Central memory CD4-positive, alpha-beta T cell (primary cell): ENCODE results near the gene PLPPR3.
A peak's percentile ranks its signal among the peaks of the same experiment; 100 is the strongest.
"Not testable (repeated sequence)": the region's sequence is repeated elsewhere in the genome, so short reads cannot be mapped to it uniquely, and the experiment has no call there.

Experiments
- DNase-seq: peaks from one replicate; pipeline ENCODE4 v3.0.0; 2022
- total RNA-seq, 3 experiments: gene quantifications; one replicate each; lab custom pipeline; 2026; lab: John Stamatoyannopoulos, UW

Gene PLPPR3
- total RNA-seq: 0 to 0.04 (median 0) reads per million in 3 experiments

- no peak for DNase-seq
Measured at GRCh38 chr19:821825-822503, at the start of gene PLPPR3. TSS of gene PLPPR3 (minus strand) at chr19:821955. CDS start at chr19:821559, 396 bp downstream.

GRCh38 chr19:870963-871401 is 49.2 kb upstream of the PLPPR3 start:
- DNase-seq: no peak

DNA sequence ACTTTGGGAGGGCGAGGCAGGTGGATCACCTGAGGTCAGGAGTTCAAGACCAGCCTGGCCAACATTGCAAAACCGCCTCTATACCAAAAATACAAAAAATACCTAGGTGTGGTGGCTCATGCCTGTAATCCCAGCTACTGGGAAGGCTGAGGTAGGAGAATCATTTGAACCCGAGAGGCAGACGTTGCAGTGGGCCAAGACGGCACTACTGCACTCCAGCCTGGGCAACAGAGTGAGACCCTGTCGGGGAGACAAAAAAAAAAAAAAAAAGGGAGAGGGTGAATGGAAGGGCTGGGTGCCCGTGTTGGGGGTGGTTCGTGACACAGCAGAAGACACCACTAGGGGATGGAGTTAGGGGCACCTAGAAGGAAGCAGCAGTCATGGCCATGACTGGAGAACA is 48.6 kb upstream of the PLPPR3 start:
- DNase-seq: no peak

GRCh38 chr19:869245-870177 is 47.8 kb upstream of the PLPPR3 start:
- DNase-seq: no peak

GRCh38 chr19:868458-869244 is 46.9 kb upstream of the PLPPR3 start:
- no peak for DNase-seq

DNA sequence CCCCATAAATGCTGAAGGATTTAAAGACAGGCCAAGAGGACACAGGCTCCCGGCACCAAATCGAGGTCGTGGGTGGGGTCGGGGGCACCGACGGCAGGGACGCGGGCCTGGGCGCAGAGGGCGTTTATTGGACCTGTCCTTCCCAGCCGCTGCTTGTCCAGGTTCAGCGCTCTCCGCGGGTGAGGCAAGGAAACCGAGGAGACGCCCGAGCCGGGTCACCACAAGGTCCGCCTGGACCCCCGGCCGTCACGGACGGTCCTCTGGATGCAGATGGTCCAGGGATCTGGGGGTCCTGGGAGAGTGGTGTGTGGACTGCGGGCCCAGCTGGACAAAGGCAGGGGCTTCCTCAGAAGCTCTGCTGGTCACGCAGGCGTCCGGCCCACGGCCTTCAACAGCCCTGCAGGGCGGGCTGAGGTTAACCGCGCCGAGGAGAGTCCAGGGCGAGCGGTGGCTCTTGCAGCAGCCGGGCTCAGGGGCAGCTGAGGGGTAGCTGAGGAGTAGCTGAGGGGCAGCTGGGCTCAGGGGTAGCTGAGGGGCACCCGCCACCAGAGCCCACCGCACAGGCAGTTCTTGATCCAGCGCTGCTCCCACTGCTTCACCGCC is 46.2 kb upstream of the PLPPR3 start:
- DNase-seq: no peak

DNA sequence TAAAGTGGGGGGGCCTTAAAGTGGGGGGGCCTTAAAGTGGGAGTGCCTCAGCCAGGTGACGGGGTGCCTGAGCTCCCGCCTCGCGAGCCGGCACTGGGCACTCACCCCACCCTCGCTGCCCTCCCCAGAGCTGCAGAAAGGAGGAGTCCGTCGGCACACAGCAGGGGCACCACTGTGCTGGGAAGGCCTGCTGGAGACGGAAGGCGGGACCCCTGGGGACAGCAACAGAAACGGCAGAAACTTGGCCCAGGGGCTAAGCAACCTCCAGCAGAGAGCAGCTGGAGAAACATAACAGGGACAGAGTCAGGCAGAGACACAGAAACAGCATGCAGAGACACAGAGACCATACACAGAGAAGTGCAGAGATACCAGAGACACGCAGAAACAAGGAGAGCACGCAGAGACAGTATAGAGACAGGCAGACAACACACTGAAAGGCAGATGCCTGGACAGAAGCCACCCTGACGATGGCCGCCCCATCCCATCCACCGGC is 45.6 kb upstream of the PLPPR3 start:
- no peak for DNase-seq

- no peak for DNase-seq
Measured at GRCh38 chr19:866769-867300, 45.1 kb upstream of the PLPPR3 start.

DNA sequence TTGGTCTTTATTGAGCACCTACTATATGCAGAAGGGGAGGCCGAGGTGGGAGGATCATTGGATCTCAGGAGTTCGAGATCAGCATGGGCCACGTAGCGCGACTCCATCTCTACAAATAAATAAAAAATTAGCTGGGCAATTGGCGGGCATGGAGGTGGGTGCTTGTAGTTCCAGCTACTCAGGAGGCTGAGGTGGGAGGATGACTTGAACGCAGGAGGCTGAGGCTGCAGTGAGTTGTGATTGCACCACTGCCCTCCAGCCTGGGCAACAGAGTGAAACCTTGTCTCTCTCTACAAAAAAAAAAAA is 41.5 kb upstream of the PLPPR3 start:
- DNase-seq: no peak

DNA sequence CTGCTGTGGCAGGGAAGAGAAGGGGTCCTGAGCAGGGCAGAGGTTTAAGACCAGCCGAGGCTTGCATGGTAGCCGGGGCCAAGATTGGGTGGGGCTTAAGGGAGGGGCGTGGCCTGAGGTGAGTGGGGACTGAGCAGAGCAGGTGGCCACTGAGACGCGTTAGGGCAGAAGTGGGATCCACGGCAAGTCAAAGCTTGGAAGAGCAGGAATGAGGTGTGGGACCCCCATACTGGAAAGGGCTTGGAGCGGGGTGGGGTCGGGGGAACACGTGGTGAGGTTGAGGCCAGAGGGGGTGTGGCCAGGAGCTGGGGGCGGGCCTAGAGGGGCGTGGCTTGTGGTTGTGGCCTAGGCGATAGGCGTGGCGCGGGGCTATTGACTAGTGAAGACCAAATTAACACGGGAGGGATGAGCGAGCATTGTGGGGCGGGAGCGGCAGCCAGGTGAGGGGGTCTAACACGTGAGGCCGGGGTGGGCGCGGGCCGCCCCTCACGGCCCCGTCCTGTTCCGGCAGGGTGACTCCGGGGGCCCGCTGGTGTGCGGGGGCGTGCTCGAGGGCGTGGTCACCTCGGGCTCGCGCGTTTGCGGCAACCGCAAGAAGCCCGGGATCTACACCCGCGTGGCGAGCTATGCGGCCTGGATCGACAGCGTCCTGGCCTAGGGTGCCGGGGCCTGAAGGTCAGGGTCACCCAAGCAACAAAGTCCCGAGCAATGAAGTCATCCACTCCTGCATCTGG is 41.0 kb upstream of the PLPPR3 start:
- peak; percentile 75 for DNase-seq

DNA sequence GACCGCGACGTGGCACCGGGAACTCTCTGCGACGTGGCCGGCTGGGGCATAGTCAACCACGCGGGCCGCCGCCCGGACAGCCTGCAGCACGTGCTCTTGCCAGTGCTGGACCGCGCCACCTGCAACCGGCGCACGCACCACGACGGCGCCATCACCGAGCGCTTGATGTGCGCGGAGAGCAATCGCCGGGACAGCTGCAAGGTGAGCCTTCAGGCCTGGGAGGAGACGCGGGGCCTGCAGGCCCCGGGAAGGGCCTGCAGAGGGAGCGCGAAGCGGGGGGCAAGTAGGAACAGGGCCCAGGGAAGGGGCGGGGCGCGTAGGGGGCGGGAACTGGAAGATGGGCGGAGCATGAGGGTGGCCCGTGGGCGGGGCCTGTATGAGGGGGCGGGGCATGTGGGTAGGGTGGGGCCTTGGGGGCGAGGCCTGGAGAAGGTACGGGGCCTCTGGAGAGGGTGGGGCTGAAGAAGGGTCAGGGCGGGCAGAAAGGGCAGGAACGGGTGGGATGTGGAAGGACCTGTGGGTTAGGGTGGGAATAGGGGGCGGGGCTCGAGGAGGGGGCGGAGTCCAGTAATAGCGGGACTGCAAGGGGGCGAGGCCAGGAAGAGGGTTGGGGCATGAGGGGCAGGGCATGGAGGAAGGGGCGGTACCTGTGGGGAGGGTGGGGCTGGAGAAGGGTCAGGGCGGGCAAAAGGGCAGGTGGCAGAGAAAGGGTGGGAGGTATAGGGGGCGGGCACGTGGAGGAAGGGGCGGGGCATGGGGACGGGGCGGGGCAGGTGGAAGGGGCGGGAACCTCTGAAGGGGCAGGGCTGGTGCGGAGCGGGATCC is 40.2 kb upstream of the PLPPR3 start:
- peak; percentile 37 for DNase-seq

GRCh38 chr19:861141-861755 is 39.5 kb upstream of the PLPPR3 start:
- DNase-seq: no peak

DNA sequence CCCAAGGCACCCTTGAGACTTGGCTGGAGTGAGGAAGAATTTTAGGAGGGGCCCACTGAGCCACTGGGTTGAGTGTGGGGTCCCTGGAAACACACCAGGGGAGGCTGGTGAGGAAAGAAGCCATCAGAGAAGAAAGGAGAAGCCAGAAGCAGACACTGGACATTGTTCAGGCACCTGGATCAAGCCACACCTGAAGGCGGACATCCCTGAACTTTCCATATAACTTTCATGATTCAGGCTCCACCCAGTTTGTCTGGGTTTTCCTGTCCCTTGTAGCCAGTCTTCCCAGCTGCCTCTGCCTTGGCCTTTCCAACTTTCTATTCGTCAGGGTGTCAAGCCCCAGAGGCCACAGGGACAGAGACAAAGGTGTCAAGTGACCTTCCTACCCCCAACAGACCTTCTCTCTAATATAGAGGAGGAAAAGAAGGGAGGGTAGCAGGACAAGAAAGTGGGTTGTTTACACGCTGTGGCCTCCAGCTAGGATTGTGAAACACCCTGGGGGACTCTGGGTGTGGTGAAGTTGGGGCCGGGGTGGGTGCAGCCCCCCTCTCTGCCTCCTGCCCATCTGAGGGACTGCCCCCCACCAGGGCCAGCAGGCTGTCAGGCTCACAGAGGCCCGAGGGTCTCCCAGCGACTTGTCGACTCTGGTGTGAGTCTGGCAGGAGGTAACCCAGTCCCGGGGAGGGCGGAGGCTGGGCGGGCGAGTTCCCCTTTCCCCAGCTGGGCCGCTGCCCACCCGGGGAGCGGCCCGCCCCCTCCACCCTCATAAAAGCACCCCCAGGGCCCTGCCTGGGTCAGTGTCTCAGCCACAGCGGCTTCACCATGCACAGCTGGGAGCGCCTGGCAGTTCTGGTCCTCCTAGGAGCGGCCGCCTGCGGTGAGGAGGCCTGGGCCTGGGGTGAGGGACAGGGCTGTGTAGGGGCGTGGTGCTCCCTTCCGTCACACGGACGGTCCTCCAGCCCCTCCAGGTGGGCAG is 37.4 kb upstream of the PLPPR3 start, which contains the start of gene CFD:
TSS of gene CFD (plus strand) at position 797 of the 976 bp plus-strand sequence. CDS start at position 823, 26 bp downstream.
- no peak for DNase-seq

GRCh38 chr19:858284-858683 is 36.5 kb upstream of the PLPPR3 start:
- DNase-seq: no peak

DNA sequence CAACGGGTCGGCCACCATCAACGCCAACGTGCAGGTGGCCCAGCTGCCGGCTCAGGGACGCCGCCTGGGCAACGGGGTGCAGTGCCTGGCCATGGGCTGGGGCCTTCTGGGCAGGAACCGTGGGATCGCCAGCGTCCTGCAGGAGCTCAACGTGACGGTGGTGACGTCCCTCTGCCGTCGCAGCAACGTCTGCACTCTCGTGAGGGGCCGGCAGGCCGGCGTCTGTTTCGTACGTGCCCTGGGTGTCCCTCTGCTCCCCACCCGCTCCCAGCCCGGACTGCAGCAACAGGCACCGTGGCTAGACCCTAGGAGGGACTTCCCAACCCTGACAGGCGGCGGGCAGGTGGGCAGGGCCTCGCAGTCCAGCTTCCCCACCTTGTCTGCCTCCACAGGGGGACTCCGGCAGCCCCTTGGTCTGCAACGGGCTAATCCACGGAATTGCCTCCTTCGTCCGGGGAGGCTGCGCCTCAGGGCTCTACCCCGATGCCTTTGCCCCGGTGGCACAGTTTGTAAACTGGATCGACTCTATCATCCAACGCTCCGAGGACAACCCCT is 33.9 kb upstream of the PLPPR3 start:
- no peak for DNase-seq

DNA sequence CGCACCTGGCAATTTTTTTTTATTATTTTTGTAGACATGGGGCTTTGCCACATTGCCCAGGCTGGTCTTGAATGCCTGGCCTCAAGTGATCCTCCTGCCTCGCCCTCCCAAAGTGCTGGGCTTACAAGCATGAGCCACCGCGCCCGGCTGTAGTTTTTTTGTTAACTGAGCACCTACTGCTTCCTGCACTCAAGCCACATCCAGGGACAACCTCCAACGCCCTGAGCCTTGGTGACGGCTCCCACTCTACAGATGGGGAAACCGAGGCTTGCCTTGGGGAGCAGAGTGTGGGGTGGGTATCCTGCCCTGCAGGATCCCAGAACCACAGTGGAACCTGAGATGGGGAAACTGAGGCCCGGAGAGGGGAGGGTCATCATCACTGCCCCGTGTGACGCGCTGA is 33.4 kb upstream of the PLPPR3 start:
- no peak for DNase-seq

GRCh38 chr19:854549-854948 is 32.8 kb upstream of the PLPPR3 start:
- DNase-seq: no peak

GRCh38 chr19:853614-854220 is 32.0 kb upstream of the PLPPR3 start:
- DNase-seq: not testable (repeated sequence)
